ENCODE measurements around the gene TBC1D19. TPM values are rescaled to one million over a fixed set of nuclear protein-coding genes. Genes with fewer than 3 reads are reported as not detected.

Gene TBC1D19
- total RNA-seq, 4 donors from 2014 or later, result 9.8 to 17.0 (median 14.4) TPM

DNA sequence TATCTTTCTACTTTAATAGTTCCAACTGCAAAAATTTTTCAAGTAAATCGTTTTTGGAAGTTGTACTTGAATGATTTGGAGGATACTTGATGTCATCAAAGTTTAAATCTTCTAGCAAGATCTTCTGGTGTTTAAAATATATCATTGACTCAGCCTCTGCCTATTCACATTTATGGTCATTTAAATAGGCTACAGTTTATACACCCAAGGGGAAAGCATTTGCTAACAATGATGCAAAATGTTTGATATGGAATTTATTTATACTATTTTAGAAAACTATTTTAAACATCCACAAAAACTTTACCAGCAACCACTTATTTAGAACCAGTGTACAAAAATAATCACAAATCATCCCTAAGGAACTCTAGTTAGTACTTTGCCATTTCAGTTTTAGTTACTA, 153.5 kb downstream of the TBC1D19 start:
- TF ChIP-seq CTCF (IDR thresholded peaks at IDR 0.05; ENCODE audit: low read depth), result no peak

DNA sequence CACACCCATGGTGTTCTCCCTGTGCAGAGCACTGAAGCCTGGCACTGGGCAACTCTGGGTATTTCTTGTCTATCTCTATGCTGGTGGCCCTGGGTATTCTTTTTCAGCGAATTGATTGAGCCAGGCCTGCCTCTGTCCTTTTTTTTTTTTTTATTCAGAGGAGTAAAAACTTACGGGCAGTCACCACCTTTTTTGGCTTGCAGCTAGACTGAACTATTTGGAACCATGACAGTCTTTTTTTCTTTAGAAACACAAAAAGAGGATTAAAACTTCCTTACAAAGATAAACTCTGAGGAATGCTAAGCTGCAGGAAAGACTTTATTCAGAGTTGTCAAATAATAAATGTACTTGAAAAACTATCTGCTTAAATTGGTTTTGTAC, 157.6 kb downstream of the TBC1D19 start:
- no peak for TF ChIP-seq CTCF (IDR thresholded peaks at IDR 0.05; ENCODE audit: low read depth)

DNA sequence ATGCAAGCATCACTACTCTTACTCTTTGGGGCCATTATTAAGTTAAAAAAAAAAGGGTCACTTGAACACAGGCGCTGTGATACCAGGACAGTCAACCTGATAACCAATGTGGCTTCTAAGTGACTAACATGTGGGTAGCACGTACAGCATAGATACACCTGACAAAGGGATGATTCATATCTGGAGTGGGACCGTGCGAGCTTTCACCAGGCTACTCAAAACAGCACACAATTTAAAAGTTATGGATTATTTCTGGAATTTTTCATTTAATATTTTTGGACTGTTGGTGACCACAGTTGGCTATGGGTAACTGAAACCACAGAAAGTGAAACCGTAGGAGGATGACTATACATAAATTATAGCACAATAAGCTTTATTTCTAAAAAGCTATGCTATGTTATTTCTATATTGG, 162.9 kb downstream of the TBC1D19 start:
- no peak for TF ChIP-seq CTCF (IDR thresholded peaks at IDR 0.05; ENCODE audit: low read depth)

DNA sequence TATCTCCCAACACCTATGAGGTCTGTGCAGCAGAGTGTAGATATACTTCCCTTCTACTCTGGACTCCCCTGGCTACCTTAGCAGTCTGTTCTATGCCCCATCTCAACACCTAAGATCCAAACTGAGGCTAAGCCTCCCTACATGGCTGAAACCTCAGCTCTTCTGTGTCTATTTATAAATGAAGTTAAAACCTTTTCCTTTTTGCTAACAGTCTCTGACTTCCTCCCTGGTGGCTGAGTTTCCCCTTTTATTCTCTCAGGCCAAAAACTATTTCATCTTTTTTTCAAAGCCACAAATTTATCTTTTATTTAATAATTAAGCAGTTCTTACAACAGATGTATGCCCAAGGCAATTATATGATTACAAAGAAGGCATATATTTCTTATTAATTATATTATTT, 164.9 kb downstream of the TBC1D19 start:
- TF ChIP-seq CTCF (IDR thresholded peaks at IDR 0.05; ENCODE audit: low read depth), result no peak

- TF ChIP-seq CTCF (IDR thresholded peaks at IDR 0.05; ENCODE audit: low read depth), result no peak
These were observed 166.0 kb downstream of the TBC1D19 start for GRCh38 chr4:26749867-26750266.

DNA sequence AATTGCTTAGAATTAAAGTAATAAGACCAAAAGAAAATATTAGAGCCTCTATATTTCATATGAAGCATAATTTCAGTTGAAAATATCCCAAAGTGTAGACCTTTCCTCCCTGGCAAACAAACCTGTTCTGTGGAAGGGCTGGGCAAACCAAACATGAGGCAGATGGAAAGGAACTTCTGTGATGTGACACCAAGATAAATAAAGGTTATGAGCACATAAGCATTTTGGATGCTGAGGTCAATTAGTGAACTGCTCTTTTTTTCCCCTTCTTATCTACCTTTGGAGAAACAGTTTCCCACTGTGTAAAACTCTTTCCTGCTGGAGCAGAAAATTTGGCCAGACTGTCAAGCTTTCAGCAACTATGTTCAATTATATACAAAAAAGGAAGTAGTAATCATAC, 167.1 kb downstream of the TBC1D19 start:
- TF ChIP-seq CTCF (IDR thresholded peaks at IDR 0.05; ENCODE audit: low read depth), result no peak

DNA sequence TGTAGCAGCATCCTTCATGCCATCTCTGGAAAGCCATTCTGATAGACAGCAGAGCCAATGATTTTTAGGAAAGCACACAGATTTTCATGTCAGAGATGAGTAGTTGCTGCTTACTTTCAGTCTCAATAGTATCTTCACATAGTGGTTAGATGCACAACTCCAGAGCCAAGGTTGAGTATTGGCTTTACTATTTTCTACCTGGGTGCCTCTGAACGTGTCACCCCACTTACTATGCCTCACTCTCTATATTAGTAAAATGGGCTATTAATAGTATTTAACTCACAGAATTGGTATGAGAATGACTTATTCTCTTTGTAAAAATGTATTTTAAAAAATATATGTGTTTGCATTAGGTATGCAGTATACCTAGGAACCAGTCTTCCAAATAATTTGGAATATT, 168.0 kb downstream of the TBC1D19 start:
- no peak for TF ChIP-seq CTCF (IDR thresholded peaks at IDR 0.05; ENCODE audit: low read depth)

DNA sequence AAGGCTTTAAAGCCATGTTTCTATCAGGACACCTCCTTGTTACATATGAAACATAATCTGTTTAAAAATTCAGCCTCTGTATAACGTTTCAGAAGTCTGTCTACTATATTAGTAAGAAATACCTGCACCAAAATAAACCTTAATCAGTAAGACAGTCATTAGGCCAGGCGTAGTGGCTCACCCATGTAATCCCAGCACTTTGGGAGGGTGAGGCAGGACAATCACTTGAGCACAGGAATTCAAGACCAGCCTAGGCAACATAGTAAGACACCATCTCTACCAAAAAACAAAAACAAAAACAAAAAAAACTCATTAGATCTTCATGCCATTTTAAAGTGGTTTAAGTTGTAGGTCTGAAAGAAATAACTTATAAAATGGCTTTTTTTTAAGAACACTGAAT, 169.3 kb downstream of the TBC1D19 start:
- TF ChIP-seq CTCF (IDR thresholded peaks at IDR 0.05; ENCODE audit: low read depth), result no peak
